Loucy (cell line): ENCODE measurements around the gene ABCB6.

Source experiments
- CTCF ChIP-seq: fragments of 200-600 bp; sonication (generic); conservative IDR thresholded peaks from 2 replicates; pipeline ENCODE4 v1.5.1; 2014; ENCODE audit warnings: mild to moderate bottlenecking, antibody characterized with exemption, low read length
- EZH2phosphoT487 ChIP-seq: fragments of 200-600 bp; IDR thresholded peaks from 2 replicates; pipeline ENCODE4 v1.6.1; 2018; ENCODE audit warnings: antibody characterized with exemption, mild to moderate bottlenecking, moderate library complexity, borderline replicate concordance

- no peak for TF ChIP-seq CTCF
- TF ChIP-seq EZH2phosphoT487, result no peak
Measured at GRCh38 chr2:219168932-219169331, 49.8 kb downstream of the ABCB6 start.
